ENCODE measurements around the gene MRE11. TPM values are rescaled to one million over a fixed set of nuclear protein-coding genes. Genes with fewer than 3 reads are reported as not detected.

Gene MRE11
- total RNA-seq, 1 experiment from 2014 or later = 13.4 TPM

DNA sequence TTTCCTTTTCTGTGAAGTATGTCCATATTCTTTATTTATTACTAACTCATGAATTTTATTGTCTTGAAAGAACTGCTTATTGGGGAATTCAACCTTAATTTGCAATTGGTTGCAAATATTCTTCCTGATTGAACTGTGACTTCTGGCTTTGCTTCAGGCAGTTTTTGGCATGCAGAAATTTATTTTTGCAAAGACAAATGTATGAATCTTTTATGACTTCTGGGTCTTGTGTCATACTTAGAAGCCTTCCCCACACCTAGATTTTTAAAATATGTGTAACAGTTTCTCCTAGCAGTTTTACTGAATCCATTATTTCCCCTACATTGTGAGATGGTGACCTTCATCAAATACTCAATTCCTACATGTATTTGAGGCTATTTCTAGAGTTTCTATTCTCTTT is 12.3 kb downstream of the MRE11 start:
- H3K4me3 ChIP-seq = no peak overlapping the region
- H3K36me3 ChIP-seq = no peaks in the 10 kb centered on the region
- DNase-seq (ENCODE audit: low read depth in 1 of 2, low spot score in 2 of 2) = no peak
- no peak overlapping the region for H3K27ac ChIP-seq
- no peaks in the 10 kb centered on the region for H3K27me3 ChIP-seq (replicated peaks)
- no peaks in the 10 kb centered on the region for H3K4me1 ChIP-seq (replicated peaks)
- H3K9me3 ChIP-seq (replicated peaks) = no peaks in the 10 kb centered on the region

GRCh38 chr11:94477624-94478023 is 16.0 kb downstream of the MRE11 start:
- no peak overlapping the region for H3K27ac ChIP-seq
- no peaks in the 10 kb centered on the region for H3K27me3 ChIP-seq (replicated peaks)
- no peaks in the 10 kb centered on the region for H3K4me1 ChIP-seq (replicated peaks)
- H3K36me3 ChIP-seq = no peaks in the 10 kb centered on the region
- DNase-seq (ENCODE audit: low read depth in 1 of 2, low spot score in 2 of 2) = no peak
- no peaks in the 10 kb centered on the region for H3K9me3 ChIP-seq (replicated peaks)
- no peak overlapping the region for H3K4me3 ChIP-seq

DNA sequence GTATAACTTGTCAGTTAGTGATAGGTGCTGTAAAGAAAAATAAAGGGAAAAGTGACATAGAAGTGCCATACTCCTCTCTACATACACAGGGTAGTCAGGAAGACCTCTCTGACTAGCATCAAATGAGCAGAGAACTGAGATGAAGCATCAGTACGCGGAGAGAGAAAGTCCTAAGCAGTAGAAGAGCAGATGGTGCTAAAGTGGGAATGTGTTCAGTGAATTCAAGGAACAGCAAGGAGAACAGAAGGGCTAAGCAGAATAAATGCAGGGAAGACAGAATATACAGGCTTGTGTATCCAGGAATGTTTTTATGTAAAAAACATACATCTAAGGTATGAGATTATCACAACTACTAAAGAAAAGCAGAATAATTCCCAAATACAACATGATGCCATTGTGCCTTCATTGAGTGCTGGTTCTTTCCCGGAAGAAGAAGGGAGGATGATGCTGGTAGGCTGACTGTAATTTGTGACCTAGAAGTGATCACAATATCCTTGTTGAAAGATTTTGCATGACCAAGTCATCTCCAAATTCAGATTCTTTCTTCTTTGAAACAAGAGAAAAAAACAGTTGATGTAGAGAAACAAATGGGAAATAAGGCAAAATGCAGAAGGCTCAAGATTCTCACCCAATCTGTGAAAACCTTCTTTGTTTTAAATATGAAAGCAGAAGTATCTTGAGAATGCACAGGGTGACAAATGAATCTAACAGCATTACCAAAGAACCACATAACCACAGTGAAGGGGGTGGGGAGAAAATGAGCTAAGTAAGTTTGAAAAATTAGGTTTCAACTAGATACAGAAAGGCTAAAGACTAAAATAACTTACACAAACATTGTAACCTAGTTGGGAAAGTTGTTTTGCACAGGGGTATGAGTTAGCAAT is 20.5 kb downstream of the MRE11 start:
- no peaks in the 10 kb centered on the region for H3K9me3 ChIP-seq (replicated peaks)
- H3K27ac ChIP-seq = no peak overlapping the region
- DNase-seq (ENCODE audit: low read depth in 1 of 2, low spot score in 2 of 2) = no peak
- H3K4me1 ChIP-seq (replicated peaks) = no peaks in the 10 kb centered on the region
- H3K4me3 ChIP-seq = no peak overlapping the region
- H3K36me3 ChIP-seq = no peaks in the 10 kb centered on the region
- H3K27me3 ChIP-seq (replicated peaks) = no peaks in the 10 kb centered on the region

DNA sequence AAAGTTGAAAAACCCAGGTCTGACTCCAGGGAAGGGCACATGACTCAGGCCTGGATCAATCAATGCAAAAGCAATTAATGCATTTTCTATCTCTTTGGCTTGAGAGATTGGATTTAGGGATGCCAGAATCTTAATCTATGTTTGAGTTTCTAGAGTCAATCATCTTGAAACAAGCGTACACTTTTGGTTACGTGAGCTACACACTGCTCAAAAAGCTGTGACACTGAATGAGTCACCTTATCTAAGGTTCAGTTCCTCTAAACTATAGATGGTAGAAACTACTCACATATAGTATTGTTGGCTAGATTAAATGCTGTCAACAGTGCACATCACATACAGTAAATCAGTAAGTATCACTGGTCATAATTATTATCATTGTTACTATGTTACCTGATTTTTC is 24.2 kb downstream of the MRE11 start:
- Histone ChIP-seq H3K4me1 (replicated peaks) (no peaks in the 10 kb centered on the region), H3K36me3 (no peaks in the 10 kb centered on the region), H3K27me3 (replicated peaks) (no peaks in the 10 kb centered on the region), H3K27ac (no peak overlapping the region), H3K4me3 (no peak overlapping the region), H3K9me3 (replicated peaks) (no peaks in the 10 kb centered on the region)
- DNase-seq (ENCODE audit: low read depth in 1 of 2, low spot score in 2 of 2) = no peak

- Histone ChIP-seq H3K4me1 (replicated peaks) (no peaks in the 10 kb centered on the region), H3K27me3 (replicated peaks) (no peaks in the 10 kb centered on the region), H3K27ac (no peak overlapping the region), H3K4me3 (no peak overlapping the region), H3K9me3 (replicated peaks) (no peaks in the 10 kb centered on the region), H3K36me3 (no peaks in the 10 kb centered on the region)
- no peak for DNase-seq (ENCODE audit: low read depth in 1 of 2, low spot score in 2 of 2)
Observed at GRCh38 chr11:94459576-94459975, 34.1 kb downstream of the MRE11 start.

DNA sequence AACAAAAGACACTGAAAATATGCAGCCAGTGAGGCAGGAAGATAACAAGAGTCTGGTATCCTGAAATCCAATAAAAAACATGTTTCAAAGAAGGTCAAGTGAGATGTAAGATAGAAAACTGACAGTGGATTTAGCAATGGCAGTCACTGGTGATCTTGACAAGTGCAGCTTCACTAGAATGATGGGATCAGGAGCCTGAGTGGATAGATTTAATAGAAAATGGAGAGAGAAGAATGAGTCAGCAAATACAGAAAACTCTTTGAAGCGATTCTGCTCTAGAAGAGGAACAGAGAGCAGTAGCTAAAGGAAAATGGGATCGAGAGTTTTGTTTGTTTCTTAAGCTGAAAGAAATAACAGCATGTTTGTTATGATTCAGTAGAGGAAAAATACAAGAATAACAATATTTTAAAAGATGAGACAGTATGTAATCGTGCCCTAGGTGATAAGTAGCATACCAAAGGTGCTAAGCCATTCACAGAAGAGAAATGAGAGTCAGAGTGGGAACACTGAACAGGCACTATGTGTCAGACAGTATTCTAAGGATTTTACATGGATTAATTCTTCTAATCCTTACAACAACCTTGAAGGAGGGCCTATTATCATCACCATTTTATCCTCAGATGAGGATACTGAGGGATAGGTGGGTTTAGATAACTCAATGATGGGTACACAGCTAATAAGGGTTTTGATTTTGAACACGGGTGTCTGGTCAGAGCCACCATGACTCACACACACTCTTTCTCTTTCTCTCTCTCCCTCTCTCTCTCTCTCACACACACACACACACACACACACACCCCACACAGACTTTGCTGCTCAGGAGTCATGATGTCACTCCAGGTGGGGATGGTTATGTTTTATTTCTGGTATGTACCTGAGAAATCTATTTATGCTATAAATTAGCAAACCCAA is 36.3 kb downstream of the MRE11 start:
- H3K36me3 ChIP-seq = no peaks in the 10 kb centered on the region
- DNase-seq (ENCODE audit: low read depth in 1 of 2, low spot score in 2 of 2) = no peak

GRCh38 chr11:94455861-94456260 is 37.8 kb downstream of the MRE11 start:
- H3K27me3 ChIP-seq (replicated peaks) = no peaks in the 10 kb centered on the region
- no peak overlapping the region for H3K27ac ChIP-seq
- H3K36me3 ChIP-seq = no peaks in the 10 kb centered on the region
- DNase-seq (ENCODE audit: low read depth in 1 of 2, low spot score in 2 of 2) = no peak
- no peaks in the 10 kb centered on the region for H3K9me3 ChIP-seq (replicated peaks)
- no peaks in the 10 kb centered on the region for H3K4me1 ChIP-seq (replicated peaks)
- H3K4me3 ChIP-seq = no peak overlapping the region

More for the DNA sequence above, 36.3 kb downstream of the MRE11 start:
- H3K4me3 ChIP-seq = no peak overlapping the region
- H3K9me3 ChIP-seq (replicated peaks) = no peaks in the 10 kb centered on the region
- H3K27me3 ChIP-seq (replicated peaks) = no peaks in the 10 kb centered on the region
- H3K27ac ChIP-seq = no peak overlapping the region
- H3K4me1 ChIP-seq (replicated peaks) = no peaks in the 10 kb centered on the region

- Histone ChIP-seq H3K36me3 (no peaks in the 10 kb centered on the region; the same call in 1 of the 2 replicates), H3K9me3 (replicated peaks) (no peaks in the 10 kb centered on the region), H3K4me1 (replicated peaks) (no peaks in the 10 kb centered on the region), H3K27ac (no peak overlapping the region), H3K4me3 (no peak overlapping the region), H3K27me3 (replicated peaks) (no peaks in the 10 kb centered on the region)
- no peak for DNase-seq (ENCODE audit: low read depth in 1 of 2, low spot score in 2 of 2)
Observed at GRCh38 chr11:94454301-94454700, 39.3 kb downstream of the MRE11 start.

GRCh38 chr11:94452988-94453387 is 40.7 kb downstream of the MRE11 start:
- Histone ChIP-seq H3K4me3 (no peak overlapping the region), H3K27me3 (replicated peaks) (no peaks in the 10 kb centered on the region), H3K36me3 (no peaks in the 10 kb centered on the region; the same call in 1 of the 2 replicates), H3K9me3 (replicated peaks) (no peaks in the 10 kb centered on the region), H3K27ac (no peak overlapping the region), H3K4me1 (replicated peaks) (no peaks in the 10 kb centered on the region)
- no peak for DNase-seq (ENCODE audit: low read depth in 1 of 2, low spot score in 2 of 2)

- Histone ChIP-seq H3K27ac (no peak overlapping the region), H3K36me3 (peaks cover 3% of the 10 kb centered on the region; the same call in 1 of the 2 replicates), H3K4me3 (no peak overlapping the region), H3K4me1 (replicated peaks) (no peaks in the 10 kb centered on the region), H3K27me3 (replicated peaks) (no peaks in the 10 kb centered on the region), H3K9me3 (replicated peaks) (no peaks in the 10 kb centered on the region)
- DNase-seq (ENCODE audit: low read depth in 1 of 2, low spot score in 2 of 2) = no peak
Observed at GRCh38 chr11:94450048-94450447, 43.6 kb downstream of the MRE11 start.

GRCh38 chr11:94449437-94449836 is 44.2 kb downstream of the MRE11 start:
- no peak overlapping the region for H3K27ac ChIP-seq

DNA sequence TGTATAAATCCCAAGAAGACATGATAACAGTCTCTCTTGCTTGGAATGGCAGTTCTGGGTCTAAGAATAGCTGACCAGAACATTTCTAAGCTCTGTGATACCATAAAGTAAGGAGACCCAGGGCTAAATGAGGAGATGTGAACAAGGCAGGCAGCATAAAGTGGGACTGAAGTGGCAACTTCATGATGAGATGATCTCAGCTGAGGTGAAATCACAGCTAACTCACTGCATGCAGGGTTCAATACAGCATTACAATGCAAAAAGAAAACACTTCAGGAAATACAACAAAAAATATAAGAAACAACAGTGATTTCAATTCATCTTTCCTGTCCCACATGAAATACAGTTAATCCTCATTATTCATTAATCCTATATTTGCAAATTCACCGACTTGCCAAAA is 44.6 kb downstream of the MRE11 start:
- H3K4me3 ChIP-seq = no peak overlapping the region
- H3K4me1 ChIP-seq (replicated peaks) = no peaks in the 10 kb centered on the region
- DNase-seq (ENCODE audit: low read depth in 1 of 2, low spot score in 2 of 2) = no peak
- no peaks in the 10 kb centered on the region for H3K27me3 ChIP-seq (replicated peaks)
- H3K36me3 ChIP-seq = peaks cover 3% of the 10 kb centered on the region; the same call in 1 of the 2 replicates
- H3K9me3 ChIP-seq (replicated peaks) = no peaks in the 10 kb centered on the region
- no peak overlapping the region for H3K27ac ChIP-seq

More at GRCh38 chr11:94449437-94449836, 44.2 kb downstream of the MRE11 start:
- Histone ChIP-seq H3K36me3 (peaks cover 3% of the 10 kb centered on the region; the same call in 1 of the 2 replicates), H3K4me1 (replicated peaks) (no peaks in the 10 kb centered on the region), H3K9me3 (replicated peaks) (no peaks in the 10 kb centered on the region), H3K27me3 (replicated peaks) (no peaks in the 10 kb centered on the region), H3K4me3 (no peak overlapping the region)
- peak in 1 of 2 experiments; percentile 3 for DNase-seq (ENCODE audit: low read depth in 1 of 2, low spot score in 2 of 2)

DNA sequence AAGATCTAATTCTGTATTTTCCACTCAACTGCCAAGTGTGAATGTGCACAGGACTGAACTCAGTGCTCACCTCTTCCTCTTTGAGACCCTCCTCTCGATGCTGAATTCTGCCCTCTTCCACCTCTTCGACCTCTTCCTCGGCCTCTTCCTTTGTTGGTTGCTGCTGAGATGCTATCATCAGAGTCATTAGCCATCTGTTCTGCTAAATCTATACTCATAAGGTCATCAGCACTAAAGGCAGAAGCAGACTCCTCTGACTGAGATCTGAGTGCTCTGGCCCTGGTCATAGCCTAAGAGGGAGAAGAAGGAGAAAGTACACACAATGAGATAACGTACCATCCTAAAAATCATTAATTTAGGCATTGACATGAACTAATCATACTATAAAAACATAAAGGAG is 46.5 kb downstream of the MRE11 start:
- Histone ChIP-seq H3K27ac (no peak overlapping the region), H3K9me3 (replicated peaks) (no peaks in the 10 kb centered on the region), H3K4me1 (replicated peaks) (no peaks in the 10 kb centered on the region), H3K27me3 (replicated peaks) (no peaks in the 10 kb centered on the region), H3K4me3 (no peak overlapping the region), H3K36me3 (peaks cover 3% of the 10 kb centered on the region; the same call in 1 of the 2 replicates)
- no peak for DNase-seq (ENCODE audit: low read depth in 1 of 2, low spot score in 2 of 2)

GRCh38 chr11:94445641-94446040 is 48.0 kb downstream of the MRE11 start:
- peaks cover 3% of the 10 kb centered on the region; the same call in 1 of the 2 replicates for H3K36me3 ChIP-seq
- no peak overlapping the region for H3K27ac ChIP-seq
- H3K9me3 ChIP-seq (replicated peaks) = no peaks in the 10 kb centered on the region
- H3K4me1 ChIP-seq (replicated peaks) = no peaks in the 10 kb centered on the region
- no peak overlapping the region for H3K4me3 ChIP-seq
- H3K27me3 ChIP-seq (replicated peaks) = no peaks in the 10 kb centered on the region
- DNase-seq (ENCODE audit: low read depth in 1 of 2, low spot score in 2 of 2) = no peak
